GM19467 (cell line): ENCODE results near the gene LONP2.
"Not testable (repeated sequence)": the region's sequence is repeated elsewhere in the genome, so short reads cannot be mapped to it uniquely, and the experiment has no call there.

Experiments used
- ATAC-seq: cut with Tn5 transposase; IDR thresholded peaks from one replicate; pipeline ENCODE4 v1.9.1; 2021; ENCODE audit warnings: mild to moderate bottlenecking, moderate library complexity; ENCODE audit not compliant: unreplicated experiment

The LONP2 gene

DNA sequence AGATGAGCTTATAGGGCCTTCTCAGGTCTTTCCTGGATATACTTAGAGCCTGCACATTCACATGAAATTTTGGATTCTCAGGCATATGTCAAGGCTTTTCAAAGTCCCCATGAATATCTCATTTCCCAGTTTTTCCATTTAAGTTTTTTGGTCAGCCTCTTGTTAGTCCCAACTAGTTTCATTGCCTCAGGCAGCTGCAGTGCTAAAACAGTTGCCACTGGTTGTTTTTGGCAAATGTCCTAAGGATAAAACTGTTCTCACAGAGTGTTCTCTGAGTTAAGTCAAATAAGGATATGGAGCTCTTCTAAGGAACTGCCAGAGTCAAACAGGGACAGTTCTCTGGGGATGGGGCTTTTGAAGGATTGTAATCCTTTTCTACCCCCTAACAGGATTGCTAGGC lies 43.1 kb downstream of the LONP2 start:
- no peak for ATAC-seq

DNA sequence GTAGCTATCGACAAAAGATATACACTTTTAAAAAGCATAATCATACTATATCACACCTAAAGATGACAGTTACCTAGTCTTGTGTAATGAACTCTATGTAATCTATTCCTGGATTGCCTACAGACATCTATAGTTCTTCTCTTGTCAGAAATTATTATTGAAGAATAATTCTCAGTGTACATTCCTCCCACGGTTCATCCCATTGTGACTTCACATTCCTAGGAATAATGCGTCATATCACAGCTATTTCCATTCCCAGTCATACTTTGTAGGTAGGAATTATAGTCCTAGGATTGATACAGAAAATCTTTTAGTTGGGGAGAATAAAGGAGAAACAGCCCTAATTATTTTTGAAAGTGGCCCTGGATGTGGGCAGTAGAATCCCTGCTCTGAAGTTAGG lies 47.2 kb downstream of the LONP2 start:
- no peak for ATAC-seq

DNA sequence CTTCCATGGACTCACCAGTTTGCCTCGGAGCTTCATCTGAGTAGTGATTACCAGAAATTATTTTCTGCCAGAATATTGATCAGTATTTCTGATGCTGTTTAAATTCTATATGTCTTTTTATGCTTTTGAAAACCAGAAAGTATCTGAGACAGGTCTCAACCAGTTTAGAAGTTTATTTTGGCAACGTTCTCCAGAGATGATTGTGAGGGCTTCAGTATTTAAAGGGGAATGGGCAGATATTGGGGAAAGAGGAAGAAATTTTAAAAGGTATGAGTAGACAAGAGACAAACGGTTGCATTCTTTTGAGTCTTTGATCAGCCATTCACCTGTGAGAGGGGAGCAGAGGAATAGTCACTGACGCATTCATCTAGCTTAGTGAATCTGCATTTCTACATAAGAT lies 47.7 kb downstream of the LONP2 start:
- no peak for ATAC-seq

DNA sequence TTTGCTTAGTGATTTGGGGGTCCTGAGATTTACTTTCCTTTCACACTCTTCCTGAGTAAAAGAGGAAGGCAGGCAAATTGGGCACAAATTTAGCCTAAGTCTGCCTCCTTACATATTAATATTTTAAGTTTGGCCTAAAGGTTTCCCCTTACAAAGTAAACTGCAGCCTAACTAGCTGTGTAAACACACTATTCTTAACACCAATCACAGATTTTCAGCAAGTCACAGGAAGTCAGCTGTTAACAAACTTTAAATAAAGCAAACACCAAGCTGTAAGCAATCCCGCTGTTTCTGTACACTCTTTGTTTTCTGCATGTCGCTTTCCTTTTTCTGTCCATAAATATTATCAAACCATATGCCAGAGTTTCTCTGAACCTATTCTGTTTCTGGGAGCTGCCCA lies 48.4 kb downstream of the LONP2 start:
- ATAC-seq = no peak

DNA sequence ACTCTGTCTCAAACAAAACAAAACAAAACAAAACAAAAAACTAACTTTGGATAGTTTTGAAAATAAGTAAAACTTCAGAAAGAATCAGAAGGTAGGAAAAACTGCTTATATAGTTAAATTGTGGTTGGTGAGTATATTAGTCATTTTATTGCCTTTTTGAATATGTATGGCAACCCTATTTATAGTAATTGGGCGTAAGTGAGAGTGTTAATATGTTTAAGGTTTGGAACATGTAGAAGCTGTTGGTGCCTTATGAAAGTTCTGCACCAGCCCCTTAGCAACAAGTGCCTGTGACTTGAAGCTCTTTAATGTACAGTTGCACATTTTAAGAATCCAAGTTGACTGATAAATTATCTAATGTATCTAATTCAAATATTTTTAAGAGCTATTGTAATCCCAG lies 50.6 kb downstream of the LONP2 start:
- no peak for ATAC-seq

DNA sequence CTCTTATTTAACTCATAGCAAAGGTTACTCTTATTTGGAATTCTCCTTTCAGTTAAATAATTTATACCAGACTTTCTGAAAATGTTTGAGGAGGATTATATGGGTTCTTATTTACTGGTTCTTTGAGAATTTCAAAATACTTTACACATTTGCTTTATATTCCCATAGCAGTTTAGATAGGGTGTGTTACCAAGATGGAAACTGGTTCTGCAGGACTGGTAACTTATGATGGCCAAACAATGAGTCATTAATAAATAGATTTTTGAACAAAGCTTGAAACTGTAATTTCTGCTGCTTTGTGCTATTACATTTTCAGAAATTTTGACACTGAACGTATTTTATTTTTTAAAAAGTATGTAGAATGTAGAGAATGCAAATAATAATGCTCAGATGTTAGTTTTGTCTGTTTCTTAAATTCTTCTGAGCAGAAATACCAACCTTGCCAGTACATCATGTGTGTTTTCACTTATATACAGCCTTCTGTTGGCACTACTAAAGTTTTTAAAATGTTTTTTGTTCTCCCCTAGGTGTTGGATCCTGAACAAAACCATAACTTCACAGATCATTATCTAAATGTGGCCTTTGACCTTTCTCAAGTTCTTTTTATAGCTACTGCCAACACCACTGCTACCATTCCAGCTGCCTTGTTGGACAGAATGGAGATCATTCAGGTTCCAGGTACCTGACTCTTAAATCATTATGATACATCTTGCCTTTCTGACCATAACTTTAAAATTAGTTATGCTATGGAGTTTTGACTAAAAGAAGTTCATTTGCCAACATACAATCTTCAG lies 51.6 kb downstream of the LONP2 start:
- no peak for ATAC-seq

DNA sequence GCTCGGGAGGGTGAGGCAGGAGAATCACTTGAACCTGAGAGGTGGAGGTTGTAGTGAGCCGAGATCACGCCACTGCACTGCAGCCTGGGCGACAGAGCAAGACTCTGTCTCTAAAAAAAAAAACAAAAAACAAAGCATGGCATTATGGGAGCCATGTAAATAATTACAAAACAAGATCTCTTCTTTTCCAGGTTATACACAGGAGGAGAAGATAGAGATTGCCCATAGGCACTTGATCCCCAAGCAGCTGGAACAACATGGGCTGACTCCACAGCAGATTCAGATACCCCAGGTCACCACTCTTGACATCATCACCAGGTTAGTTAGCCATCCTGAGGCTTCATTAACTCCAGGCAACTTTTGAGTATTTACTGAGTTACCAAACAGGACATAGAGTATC lies 55.4 kb downstream of the LONP2 start:
- ATAC-seq = no peak

DNA sequence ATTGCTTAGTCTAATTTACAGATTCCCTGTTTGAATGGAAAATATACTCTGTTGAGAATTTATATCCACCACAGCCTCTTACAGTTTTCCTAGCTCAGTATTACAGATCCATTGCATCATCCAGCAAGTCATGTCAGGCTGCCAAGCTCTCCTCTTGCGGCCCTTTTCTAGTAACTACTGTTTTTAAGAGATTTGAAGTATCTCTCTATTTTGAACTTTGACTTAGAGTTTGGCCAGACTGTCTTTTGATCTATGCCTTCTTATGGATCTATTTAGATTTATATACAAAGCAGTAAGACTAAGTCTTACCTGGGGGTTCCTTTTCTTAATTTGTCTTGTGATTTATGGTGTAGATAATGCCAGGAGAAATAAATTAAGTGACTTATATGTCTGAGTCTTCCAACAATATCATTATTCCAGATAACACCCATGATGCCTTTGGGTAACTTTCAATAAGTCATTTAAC lies 56.3 kb downstream of the LONP2 start:
- ATAC-seq = no peak

DNA sequence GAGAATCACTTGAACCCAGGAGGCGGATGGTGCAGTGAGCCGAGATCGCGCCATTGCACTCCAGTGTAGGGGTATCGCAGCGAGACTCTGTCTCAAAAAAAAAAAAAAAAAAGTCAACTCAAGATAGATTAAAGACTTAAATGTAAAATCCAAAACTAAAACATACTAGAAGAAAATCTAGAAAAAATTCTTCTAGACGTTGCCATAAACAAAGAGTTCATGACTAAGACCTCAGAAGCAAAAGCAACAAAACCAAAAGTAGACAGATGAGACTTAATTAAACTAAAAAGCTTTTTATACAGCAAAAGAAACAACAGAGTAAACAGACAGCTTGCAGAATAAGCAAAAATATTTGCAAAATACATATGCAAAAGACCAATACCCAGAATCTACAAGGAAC lies 64.4 kb downstream of the LONP2 start:
- ATAC-seq = no peak

DNA sequence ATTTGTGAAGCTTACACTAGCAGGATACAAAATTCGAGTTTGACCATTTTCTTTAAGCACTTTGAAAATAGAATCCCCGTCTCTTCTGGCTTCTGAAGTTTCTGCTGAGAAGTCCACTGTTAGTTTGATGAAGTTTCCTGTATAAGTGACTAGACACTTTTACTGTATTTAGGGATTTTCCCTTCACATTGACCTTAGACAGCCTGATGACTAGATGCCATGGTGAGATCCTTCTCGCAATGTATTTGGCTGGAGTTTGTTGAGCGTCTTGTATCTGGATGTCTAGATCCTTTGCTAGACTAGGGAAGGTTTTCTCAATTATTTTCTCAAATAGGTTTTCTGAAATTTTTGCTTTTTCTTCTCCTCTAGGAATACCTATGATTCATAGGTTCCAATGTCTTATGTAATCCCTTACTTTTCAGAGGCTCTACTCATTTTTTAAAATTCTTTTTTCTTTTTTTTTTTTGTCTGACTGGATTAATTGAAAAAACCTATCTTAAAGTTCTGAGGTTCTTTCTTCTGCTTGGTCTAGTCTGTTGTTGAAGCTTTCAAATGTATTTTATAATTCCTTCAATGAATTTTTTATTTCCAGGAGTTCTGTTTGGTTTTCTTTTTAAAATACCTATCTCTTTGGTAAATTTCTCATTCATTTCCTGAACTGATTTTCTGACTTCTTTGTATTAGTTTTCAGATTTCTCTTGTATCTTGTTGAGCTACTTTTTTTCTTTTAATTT lies 67.0 kb downstream of the LONP2 start:
- no peak for ATAC-seq

DNA sequence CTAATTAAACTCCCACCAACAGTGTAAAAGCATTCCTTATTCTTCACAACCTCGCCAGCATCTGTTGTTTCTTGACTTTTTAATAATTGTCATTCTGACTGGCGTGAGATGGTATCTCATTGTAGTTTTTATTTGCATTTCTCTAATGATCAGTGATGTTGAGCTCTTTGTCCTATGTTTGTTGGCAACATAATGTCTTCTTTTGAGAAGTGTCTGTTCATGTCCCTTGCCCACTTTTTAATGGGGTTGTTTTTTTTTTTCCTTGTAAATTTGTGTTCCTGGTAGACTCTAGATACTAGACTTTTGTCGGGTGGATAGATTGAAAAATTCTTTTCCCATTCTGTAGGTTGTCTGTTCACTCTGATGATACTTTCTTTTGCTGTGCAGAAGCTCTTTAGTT lies 69.8 kb downstream of the LONP2 start:
- ATAC-seq = not testable (repeated sequence)

DNA sequence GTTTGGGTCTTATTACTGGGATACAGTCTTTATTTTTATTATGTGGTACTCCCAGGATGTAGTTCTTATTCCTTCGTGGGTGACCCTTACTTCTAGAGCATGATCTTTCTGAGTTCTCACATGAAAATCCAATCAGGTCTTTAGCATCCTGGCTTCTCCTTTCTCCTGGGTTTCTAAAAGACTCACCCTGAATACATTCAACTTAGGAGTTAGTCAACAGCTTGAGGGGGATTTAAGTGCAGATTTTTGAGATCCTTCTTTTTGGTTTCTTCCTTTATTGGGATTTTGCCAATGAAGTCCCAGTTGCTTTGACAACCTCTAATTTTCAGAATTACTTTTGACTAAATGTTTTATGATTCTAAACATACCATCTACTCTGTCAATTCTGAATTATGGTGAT lies 72.9 kb downstream of the LONP2 start:
- no peak for ATAC-seq

DNA sequence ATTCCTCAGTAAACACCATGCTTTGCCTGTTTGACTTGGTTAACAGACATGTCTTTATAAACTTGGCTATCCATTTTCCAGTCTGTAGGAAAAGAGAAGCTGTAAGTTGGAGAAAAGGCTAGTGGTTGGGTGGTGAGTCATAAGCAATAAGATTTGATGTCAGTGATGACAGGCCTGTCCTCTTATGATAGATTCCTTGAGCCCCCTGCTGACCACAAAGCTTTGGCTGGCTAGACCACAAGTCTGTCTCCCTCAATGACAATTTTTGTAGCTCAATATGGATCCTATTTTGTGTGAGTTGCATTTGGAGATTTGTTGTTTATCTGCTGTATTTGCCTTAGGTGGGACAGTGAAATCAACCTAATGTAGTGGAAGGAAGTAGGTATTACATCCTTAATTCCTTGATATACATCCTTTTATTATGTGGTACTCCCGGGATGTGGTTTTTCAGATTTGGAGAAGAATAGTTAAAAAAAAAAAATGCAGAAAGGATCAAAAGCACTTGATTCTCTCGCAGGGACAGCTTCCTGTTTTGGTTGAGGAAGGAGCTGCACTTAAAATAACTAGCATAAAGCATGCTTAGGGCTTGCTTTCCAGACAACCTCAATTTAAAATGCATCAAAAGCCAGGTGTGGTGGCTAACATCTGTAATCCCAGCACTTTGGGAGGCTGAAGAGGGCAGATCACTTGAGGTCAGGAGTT lies 73.7 kb downstream of the LONP2 start:
- no peak for ATAC-seq

DNA sequence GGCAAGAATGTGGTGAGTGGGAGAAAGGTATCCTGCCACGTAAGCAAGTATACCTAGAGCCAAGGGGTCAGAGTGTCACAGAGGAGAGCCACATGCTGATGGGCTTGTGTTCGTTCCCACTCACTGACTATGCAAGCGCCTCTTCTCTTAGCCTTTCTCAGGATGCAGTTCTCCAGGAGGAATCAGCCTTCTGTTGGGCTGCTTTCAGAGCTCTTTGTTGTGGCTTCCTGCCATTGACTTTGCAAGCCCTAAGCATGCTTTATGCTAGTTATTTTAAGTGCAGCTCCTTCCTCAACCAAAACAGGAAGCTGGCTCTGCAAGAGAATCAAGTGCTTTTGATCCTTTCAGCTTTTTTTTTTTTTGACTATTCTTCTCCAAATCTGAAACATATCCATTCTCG lies 74.5 kb downstream of the LONP2 start:
- no peak for ATAC-seq

DNA sequence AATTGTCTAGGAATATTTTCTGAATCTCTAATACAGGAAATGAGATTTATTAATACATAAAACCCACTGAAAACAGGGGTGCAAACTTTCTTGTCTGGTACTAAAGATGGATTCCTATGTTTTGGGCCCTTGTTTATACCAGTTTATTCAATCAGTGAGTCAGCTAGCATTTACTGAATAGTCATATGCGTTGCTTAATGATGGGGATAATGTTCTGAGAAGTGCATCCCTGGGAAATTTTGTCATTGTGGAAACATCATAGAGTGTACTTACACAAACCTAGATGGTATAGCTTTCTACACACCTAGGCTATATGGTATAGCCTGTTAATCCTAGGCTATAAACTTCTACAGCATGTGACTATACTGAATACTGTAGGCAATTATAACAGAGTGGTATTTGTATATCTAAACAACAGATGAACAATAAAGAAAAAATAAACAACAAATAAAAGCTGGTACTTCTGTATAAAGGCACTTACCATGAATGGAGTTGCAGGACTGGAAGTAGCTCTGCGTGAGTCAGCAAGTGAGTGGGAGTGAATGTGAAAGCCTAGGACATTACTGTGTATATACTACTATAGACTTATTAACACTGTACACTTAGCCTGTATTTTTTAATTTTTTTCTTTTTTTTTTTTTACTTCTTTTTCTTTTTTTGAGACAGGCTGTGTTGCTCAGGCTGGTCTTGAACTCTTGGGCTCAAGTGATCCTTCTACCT lies 77.4 kb downstream of the LONP2 start:
- no peak for ATAC-seq

DNA sequence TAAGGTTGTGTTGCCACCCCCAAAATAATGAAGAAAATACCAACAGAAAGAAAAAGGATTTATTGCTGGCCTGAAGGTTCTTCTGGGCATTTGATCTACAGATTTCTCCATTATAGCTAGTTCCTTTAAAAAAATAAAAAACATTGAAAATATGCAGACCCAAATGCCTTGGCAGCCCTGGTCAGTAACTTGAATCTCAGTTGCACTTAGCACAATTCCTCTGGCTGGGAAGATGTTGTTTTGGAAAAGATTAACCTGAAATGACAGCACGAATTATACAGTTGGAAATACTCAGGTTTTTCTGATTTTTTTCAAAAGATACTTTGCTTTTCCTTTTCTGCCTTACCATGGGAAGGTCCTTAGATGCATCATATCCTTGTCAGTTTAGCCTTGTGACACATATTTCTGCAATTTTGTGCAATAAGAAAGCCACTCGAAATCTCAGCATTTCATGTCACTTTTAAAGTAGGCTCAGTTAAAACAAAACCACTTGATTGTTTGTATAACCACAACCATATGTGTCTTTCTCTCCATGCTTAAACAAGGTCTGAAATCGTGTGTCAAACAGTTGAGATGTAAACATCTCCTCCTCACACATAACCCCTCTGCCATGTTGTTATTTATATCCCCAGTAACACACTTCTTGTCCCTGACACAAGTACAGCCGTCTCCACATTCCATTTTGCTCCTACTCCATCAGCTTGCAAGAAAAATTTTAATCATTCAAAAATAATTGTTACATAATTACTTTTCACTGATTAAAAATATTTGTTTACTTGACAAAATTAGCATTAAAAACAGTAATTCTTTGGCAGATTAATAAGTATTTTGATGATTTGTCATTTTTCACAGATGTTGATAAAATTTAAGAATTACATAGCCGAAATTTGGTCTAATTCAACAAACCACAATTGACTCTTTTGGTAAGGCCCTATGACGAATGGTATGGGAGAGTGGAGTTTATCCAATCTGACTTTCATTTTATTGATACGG lies 80.0 kb downstream of the LONP2 start:
- no peak for ATAC-seq

DNA sequence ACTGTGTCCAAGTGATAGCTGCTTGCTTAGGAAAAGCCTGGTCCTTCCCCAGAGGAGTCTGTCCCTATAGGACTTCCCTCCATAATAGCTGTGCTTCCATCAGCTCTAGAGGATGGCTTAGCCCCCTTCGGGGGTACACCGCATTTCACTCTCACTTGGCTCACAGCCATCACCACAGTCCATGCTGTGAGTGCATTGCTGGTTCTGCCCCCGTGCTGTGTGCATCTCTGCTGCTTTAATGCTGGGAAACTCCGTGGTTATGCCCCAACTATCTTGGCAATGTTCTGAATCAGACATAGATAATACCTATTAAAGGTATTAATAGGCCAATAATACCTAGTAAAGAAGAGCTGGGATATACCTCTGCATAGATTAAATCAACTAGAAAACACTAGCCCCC lies 82.8 kb downstream of the LONP2 start:
- no peak for ATAC-seq

DNA sequence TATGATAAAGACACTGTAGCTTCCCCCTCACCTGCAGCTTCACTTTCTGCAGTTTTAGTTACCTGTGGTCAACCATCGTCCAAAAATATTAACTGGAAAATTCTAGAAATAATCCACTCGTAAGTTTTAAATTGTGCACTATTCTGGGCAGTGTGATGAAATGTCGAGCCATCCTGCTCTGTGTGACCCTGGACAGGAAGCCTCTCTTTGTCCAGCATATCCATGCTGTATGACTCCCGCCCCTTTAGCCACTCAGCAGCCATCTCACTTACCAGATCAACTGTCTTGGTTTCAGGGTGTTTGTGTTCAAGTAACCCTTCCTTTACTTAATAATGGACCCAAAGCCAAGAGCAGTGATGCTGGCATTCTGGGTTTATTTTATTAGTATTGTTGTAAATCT lies 85.0 kb downstream of the LONP2 start:
- ATAC-seq = no peak

DNA sequence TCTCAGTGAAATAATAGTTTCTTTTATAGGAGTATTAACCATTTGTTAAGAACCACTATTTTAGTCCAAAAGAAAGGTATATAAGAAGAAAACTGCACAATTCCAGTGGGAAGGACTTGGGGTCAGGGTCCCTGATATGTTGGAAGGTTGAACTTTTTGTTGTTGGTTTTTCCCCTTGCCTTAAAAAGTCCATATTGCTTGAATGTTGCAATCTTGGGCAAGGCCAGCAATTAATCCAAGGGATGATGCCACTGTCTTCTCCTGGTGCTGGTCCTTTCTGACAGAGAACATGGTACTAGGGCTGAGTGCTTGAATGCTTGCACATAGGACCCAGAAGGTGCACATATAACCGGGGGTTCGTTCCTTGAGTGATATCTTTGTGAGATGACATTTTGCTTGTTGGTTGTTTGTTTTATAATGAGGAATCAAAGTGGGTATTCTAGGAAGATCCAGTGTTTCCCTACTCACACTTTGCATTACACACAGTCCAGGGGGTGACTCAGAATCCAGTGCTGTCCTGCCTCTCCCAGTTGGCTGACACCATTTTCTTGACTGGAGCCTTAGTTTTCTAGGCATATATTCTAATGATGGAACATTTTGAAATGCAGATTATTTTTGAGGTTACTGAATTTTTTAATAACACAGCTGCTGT lies 86.2 kb downstream of the LONP2 start:
- ATAC-seq = no peak

DNA sequence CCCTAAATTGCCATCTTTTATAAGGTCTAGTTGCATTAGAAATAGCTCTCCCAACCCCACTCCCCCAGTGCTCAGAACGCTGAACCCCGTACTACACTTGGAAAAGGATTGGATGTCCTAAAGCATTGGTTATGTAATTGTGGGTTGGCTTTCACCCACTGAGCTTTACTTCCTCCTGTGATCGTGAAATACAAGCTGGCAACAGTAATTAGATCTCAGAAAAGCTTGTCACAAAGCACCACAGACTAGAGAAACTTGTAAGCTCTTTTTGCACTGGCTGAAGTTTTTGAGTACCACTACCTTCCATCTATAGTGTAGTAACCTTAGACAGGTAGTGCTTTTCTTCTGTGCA lies 86.7 kb downstream of the LONP2 start:
- ATAC-seq = no peak
